Thyroid gland (tissue), 4 donors: ENCODE measurements around the gene KAT6B.

Experiments used
- POLR2A ChIP-seq, 2 donors: fragments of 450-650 bp; IDR thresholded peaks; one replicate each; pipeline ENCODE4 v1.6.1; 2017; ENCODE audit warnings: antibody characterized with exemption in 2 of 2, mild to moderate bottlenecking in 2 of 2, moderate library complexity in 1 of 2
- TF ChIP-seq, protein P1 (sequence below), 6 experiments: fragments of 200-600 bp in 3 of 6; fragments of 450-650 bp in 3 of 6; sonication (generic) in 3 of 6; IDR thresholded peaks; one replicate each; pipeline ENCODE4 v1.5.1; 2016 to 2019; ENCODE audit warnings: antibody characterized with exemption in 6 of 6, mild to moderate bottlenecking in 2 of 6, inconsistent platforms in 1 of 6, moderate library complexity in 1 of 6

DNA sequence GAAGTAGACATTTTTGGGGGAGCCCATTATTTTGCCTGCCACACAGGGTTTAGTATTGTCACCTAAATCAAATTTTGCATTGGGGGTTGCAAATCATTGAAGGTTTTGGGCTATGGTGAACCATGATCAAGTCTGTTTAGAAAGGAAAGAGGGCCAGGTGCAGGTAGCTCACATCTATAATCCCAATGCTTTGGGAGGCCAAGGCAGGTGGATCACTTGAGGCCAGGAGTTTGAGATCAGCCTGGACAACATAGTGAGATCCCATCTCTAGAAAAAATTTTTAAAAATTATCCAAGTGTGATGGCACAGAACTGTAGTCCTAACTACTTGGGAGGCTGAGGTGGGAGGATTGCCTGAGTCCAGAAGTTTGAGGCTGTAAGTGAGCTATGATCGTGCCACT, 31.2 kb downstream of the KAT6B start:
- TF ChIP-seq, protein P1, sequence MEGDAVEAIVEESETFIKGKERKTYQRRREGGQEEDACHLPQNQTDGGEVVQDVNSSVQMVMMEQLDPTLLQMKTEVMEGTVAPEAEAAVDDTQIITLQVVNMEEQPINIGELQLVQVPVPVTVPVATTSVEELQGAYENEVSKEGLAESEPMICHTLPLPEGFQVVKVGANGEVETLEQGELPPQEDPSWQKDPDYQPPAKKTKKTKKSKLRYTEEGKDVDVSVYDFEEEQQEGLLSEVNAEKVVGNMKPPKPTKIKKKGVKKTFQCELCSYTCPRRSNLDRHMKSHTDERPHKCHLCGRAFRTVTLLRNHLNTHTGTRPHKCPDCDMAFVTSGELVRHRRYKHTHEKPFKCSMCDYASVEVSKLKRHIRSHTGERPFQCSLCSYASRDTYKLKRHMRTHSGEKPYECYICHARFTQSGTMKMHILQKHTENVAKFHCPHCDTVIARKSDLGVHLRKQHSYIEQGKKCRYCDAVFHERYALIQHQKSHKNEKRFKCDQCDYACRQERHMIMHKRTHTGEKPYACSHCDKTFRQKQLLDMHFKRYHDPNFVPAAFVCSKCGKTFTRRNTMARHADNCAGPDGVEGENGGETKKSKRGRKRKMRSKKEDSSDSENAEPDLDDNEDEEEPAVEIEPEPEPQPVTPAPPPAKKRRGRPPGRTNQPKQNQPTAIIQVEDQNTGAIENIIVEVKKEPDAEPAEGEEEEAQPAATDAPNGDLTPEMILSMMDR (IDR thresholded peaks at IDR 0.05), result no peak
- no peak for TF ChIP-seq POLR2A (IDR thresholded peaks at IDR 0.05)
